ENCODE results near the gene KRT33B.

GRCh38 chr17:41407226-41407625 is 37.6 kb upstream of the KRT33B start:
- TF ChIP-seq CTCF (IDR thresholded peaks at IDR 0.05) (no peak), POLR2A (IDR thresholded peaks at IDR 0.05) (no peak)

Data from testis (tissue), 2 donors.